NCI-H1436 treated with DMSO at 0.1 percent for 48 hours (cell line): ENCODE data around the gene CCDC85C.

Source experiments
- DNase-seq: peaks from one replicate; lab custom pipeline; 2025; lab: John Stamatoyannopoulos, UW

The CCDC85C gene

GRCh38 chr14:99605299-99605961 is 1.4 kb upstream of the CCDC85C start:
- DNase-seq, result peak; percentile 32

- no peak for DNase-seq
Observed at GRCh38 chr14:99604766-99605298, 825 bp upstream of the CCDC85C start.

DNA sequence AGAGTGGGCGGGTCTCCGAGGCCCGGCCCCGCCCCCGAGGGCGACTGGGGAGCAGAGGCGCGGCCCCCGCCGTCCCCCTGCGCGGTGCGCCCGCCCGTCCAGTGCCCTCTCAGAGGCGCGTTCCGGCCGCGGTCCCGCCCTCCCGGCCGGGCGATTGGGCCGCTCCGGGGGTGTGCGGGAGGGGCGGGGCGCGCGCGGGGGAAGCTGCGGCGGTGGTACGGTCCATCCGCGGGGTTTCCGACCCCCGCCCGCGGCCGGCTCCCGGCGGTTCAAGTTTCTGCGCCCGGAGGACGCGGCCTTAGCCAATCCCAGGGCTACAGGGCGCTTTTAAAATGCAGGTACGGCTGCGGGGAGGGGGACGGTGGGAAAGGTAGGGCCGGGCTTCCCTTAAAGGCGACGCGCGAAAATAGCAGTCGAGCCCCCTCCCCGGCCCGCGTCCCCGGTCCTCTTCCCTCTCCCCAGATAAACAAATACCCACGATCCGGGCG is 315 bp upstream of the CCDC85C start:
- peak; percentile 85 for DNase-seq

GRCh38 chr14:99602788-99603415 is 1.1 kb downstream of the CCDC85C start:
- no peak for DNase-seq

DNA sequence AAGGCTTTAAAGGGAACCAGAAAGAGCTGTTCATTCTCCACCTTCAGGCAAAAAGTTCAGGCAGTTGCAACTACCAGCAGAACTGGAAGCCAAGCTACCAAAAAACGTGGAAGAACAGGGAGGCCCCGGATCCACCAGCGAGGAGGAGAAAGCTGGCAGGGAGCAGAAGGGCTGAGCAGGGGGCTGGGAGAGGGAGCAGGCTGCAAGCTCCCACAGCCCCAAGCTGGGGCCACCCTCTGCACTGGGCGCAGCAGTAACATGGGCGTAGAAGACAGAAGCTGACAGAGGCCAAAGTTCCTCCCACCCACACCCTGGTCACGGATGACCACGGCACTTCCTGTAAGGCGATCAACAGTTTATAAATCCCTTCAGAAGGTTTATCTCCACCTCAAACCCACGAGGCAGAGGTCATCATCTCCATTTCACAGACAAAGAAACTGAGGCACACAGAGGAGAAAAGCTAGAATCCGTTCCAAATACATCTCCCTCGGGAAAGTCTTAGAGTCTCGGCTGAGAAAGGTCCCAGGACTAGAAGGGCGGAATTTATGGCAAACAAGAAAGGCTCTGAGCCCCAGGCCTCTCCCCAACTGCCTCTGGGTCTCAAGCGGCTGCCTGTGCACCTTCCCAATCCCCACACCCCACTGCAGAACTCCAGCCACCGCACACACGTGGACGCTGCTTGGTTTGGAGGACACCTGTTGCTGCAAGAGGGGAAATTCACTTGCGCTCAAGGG is 1.8 kb downstream of the CCDC85C start:
- DNase-seq, result no peak

GRCh38 chr14:99601361-99601831 is 2.6 kb downstream of the CCDC85C start:
- DNase-seq, result no peak

DNA sequence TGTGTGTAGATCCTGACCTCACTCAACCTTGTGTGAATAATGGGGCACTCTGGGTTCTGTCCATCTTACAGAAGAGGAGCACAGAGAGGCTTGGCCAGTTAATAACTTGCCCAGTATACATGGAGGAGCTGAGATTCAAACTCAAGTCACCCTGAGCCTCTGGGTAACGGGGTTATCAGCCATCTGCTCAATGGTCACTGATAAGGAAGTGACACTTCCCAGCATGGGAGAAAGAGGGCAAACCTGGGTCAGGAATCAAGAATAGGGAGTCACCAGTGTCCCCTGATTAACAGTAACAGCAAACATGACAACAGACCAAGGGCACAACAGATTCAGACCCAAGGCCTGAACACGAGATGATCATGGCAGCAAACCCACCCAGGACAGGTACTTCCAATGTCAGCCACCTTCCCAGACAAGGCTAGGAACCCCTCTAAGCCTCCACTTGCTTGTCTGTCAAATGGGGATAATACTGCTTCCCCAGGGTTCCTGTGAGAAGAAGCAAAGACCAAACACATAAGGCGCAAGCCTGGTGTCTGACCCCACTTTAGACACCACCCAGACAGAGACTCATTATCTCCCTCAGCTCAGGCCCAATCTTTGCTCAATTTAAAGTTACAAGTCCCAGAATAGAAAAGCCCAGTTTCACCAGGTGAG is 3.6 kb downstream of the CCDC85C start:
- DNase-seq, result no peak

DNA sequence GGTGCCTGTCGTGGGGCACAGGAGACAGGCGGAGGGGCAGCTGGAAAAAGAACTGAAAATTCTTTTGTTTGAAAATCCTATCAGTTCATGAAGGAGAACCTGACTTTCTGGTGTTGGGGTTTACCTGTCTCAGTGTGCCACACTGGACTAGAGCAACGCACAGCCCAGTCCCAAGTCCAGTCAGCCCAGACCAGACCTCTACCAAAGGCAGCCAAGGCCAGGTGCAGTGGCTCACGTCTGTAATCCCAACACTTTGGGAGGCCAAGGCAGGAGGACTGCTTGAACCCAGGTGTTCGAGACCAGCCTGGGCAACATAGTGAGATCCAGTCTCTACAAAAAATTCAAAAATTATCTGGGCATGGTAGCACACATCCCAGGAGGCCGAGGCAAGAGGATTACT is 4.6 kb downstream of the CCDC85C start:
- no peak for DNase-seq

GRCh38 chr14:99598774-99599173 is 5.2 kb downstream of the CCDC85C start:
- DNase-seq, result no peak

GRCh38 chr14:99597911-99598600 is 6.0 kb downstream of the CCDC85C start:
- no peak for DNase-seq

DNA sequence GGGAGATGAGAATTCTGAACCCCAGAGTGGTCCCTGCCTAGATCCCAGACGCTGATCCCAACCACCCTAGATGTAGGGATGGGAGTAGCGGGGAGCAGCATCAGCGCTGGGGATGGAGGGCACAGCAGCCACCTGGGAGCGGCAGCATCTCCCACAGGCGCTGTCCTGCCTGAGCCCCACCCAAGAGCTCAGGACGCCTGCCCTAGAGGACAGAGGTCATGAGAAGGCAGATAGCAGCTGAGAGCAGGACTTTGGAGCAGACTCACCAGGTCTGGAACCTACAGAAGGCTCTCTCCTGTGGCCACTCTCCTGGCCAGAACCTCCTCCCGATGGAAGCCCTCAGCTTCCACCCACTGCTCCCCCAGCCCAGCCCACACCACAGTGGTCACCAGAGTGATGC is 7.2 kb downstream of the CCDC85C start:
- no peak for DNase-seq

GRCh38 chr14:99596071-99596627 is 7.9 kb downstream of the CCDC85C start:
- DNase-seq, result no peak

- no peak for DNase-seq
Observed at GRCh38 chr14:99595524-99595923, 8.5 kb downstream of the CCDC85C start.

- DNase-seq, result no peak
Observed at GRCh38 chr14:99595034-99595433, 9.0 kb downstream of the CCDC85C start.

DNA sequence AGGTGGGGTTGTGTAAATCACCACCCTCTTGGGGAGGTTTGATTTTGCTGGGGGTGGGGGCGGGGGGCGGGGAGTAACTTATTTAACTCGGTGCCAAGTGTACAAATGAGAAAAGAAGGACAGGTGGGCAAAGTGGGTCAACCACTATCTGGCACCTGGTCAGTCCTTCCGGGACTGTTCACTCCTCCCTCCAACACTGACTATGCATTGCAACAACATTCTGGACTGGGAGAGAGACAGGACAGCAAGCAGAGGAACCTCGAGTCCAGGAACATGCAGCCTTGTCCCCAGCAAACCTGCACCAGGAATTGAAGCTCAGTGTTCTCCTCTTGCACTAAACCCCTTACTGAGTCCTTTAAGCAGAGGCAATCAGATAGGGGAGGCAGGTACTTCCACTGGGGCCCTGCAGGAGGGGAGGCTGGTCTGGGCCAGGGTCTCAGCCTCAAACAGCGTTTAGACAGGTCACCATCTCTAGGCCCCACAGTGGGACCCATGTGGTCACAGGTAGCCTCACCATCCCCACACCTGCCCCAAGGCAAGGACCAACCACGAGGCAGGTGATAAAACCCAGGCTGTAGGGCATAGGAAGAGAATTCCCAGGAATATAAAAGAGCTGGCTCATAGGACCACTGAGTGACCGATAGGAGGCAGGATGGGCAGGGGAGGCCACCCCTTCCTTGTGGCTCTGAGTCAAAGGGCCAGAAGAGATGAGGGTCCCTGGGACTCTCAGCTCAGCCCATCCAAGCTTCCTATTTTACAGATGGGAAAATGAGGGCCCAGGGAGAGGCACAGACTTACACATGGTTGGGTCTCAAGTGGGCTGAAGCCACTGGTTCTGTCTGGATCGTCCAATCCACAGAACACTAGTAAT is 9.8 kb downstream of the CCDC85C start:
- DNase-seq, result no peak

DNA sequence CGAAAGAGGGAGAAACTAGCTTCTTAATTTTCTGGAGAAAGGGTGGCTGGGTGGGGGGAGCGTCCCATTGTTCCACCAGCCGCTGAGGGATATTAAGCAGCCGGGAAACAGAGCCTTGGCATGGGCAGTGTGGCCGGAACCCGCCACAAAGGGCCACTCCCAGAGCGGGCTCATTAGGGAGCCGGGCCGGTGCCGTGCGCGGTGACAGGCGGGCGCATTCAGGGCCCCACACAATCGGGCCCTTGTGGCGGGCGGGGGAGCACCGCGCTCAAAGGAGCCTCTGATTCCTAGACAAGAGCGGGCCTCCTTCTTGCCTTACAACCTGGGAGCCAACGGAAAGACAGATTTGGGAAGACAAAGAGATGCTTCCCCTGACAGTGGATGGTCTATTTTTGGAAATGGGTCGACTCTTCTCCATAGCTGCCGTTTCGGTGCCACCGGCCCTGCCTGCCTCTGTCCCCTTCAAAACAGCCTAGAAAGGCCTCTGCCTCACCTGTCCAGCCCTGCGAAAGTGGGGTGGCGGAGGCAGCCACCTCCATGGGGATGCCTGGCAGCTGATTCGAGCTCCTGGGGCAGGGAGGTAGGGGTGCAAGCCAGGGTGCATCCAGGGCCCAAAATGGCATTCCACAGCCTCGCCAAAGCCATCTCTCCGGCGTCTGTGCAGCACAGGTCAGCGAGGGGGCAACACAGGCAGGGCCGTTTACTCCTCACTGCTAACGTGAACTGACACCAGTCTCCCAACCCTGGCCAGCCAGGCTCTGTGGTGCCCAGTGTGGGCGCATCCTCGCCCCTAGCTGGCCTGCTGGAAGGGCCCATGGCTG is 10.9 kb downstream of the CCDC85C start:
- no peak for DNase-seq

- DNase-seq, result no peak
Observed at GRCh38 chr14:99592394-99592793, 11.6 kb downstream of the CCDC85C start.

DNA sequence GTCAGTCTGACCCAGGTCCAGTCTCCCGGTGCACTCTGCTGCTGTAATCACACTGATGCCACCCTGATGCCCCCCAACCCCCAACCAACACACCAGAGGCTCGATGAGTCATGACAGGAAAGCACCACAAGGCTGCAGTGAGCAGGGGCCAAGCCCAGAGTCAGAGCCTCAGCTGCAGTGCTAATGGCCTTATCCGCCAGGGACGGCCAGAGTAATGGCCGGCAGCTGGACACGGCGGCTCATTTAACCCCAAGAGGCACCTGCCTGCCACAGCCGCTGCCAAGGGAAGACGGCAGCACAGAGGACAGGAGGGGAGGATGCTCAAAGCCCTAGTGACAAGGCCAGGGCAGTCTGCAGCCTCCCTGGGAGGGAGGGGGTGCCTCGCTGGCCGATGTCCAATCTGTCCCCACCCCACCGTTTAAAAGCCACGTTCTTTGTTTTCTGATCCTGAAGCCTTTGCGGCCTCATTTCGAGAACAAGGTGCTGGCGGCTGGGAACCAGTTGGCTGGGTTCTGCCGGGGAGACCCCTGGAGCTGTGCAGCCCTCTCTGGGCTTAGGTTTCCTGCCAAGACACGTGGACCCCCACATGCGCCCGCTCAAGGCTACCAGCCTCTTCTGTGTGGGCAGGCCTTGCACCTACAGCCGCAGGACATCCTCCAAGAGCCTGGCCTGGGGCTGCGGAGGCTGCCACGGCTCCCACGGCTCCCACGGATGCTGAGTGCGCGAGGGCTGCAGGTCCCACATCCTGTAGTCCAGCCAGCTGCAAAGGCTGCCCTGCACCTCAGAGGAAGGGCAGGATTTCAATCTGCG is 13.1 kb downstream of the CCDC85C start:
- DNase-seq, result no peak
